ENCODE data around the gene PCED1B.

Gene PCED1B

GRCh38 chr12:47067771-47068431 is 11.5 kb upstream of the PCED1B start:
- DNase-seq (ENCODE audit: low spot score): no peak

- DNase-seq (ENCODE audit: low spot score): no peak
These were observed 10.9 kb upstream of the PCED1B start for GRCh38 chr12:47068539-47068938.

GRCh38 chr12:47070310-47070709 is 9.1 kb upstream of the PCED1B start:
- DNase-seq (ENCODE audit: low spot score): no peak

- DNase-seq (ENCODE audit: low spot score): no peak
These were observed 8.1 kb upstream of the PCED1B start for GRCh38 chr12:47071241-47071852.

GRCh38 chr12:47073951-47074350 is 5.5 kb upstream of the PCED1B start:
- no peak for DNase-seq (ENCODE audit: low spot score)

GRCh38 chr12:47074757-47075156 is 4.7 kb upstream of the PCED1B start:
- DNase-seq (ENCODE audit: low spot score): no peak

- no peak for DNase-seq (ENCODE audit: low spot score)
These were observed 4.0 kb upstream of the PCED1B start for GRCh38 chr12:47075192-47076084.

GRCh38 chr12:47077206-47078085 is 2.0 kb upstream of the PCED1B start:
- no peak for DNase-seq (ENCODE audit: low spot score)

- DNase-seq (ENCODE audit: low spot score): no peak
These were observed 1.4 kb upstream of the PCED1B start for GRCh38 chr12:47078086-47078395.

GRCh38 chr12:47078733-47079467 is 521 bp upstream of the PCED1B start:
- DNase-seq (ENCODE audit: low spot score): peak; percentile 30

GRCh38 chr12:47079981-47080724 is 732 bp downstream of the PCED1B start:
- peak; percentile 37 for DNase-seq (ENCODE audit: low spot score)

GRCh38 chr12:47080725-47081502 is 1.5 kb downstream of the PCED1B start:
- no peak for DNase-seq (ENCODE audit: low spot score)

- no peak for DNase-seq (ENCODE audit: low spot score)
These were observed 2.9 kb downstream of the PCED1B start for GRCh38 chr12:47082283-47082682.

GRCh38 chr12:47082796-47083621 is 3.6 kb downstream of the PCED1B start:
- no peak for DNase-seq (ENCODE audit: low spot score)

GRCh38 chr12:47084172-47084571 is 4.8 kb downstream of the PCED1B start:
- DNase-seq (ENCODE audit: low spot score): no peak

- DNase-seq (ENCODE audit: low spot score): no peak
These were observed 6.4 kb downstream of the PCED1B start for GRCh38 chr12:47085815-47086252.

GRCh38 chr12:47087088-47087688 is 7.8 kb downstream of the PCED1B start:
- DNase-seq (ENCODE audit: low spot score): no peak

Data from D341Med (cell line).